GM19397 (cell line): ENCODE measurements around the gene ZNF22.

Experiments
- ATAC-seq: cut with Tn5 transposase; IDR thresholded peaks from one replicate; pipeline ENCODE4 v1.9.1; 2021; ENCODE audit warnings: mild to moderate bottlenecking, moderate library complexity; ENCODE audit not compliant: unreplicated experiment

Gene ZNF22

DNA sequence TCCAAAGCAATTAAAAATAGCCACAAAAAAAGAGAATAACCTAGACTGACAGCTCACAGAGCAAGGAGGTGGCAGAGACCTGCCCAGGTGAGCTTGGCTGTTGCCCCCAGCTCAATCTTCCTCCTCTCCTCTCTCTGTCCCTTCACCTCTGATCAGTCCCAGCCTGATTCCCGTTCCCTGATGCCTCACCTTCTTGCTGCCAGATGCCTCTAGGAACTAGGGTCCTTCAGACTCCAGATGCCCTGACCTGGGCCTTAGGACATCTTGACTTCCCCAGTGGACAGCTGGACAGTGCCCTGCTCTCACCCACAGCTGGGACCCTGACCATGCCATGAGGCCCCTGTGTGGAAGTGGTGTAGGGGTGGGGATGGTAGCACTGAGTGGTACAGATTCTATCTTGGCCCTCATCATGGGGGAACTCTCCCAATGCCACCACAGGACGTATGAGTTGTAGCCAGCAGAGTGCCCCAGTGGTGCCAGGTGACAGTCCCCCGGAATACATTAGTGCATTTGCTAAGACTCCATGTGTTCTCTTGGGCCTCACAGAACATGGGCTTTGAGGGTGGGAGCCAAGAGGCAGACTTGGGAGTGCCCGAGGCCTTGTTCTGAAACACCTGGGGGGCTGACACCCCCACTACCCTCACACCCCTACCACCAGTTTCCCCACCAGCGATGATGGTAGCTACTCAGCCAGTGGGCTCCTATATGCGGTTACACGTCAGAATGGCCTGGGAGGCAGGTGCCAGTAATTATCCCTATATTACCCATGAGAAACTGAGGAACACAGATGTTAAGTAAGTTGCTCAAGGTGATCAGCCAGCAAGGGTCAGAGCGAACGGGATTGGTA lies 24.1 kb upstream of the ZNF22 start:
- no peak for ATAC-seq

DNA sequence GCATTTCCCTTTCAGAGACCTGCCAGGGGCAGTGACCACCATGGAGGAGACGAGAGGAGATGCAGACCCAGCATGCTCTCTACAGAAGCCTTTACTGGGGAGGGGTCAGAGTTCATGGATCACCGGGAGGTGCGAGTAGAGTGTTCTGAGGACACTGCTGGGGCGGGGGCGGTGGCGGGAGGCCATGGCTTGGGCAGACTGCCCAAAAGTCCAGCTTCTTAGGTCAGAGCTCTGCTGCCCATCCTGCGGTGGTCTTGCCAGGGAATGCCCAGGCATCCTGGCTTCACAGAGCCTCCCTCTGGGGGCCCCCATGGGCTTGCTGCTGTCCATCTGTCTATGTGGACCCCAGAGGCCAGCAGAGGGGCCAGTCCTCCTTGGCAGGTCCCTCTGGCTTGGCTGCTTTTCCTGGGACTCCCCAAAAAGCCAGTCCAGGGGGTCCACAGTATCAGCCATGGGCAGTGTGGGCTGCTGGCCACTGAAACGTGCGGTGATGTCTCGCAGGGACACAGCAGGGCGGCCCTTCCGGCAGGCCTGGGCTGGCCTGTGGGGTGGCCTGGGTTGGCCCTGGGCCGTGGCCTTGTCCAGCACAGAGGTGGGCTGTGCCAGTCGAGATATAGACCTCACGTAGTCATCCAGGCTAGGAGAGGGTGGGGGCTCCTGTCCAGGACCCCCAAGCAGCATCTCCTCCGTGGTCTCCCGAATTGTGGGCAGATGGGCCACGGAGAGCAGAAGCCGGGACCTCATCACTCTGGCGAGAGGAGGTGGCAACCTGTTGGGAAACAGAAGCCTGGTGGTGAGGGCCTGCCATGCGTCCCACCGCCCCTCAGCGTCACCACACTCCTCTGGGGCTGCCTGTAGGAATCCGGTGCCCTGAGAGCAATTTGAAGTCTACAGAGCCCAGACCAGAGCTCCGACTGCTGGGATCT lies 23.2 kb upstream of the ZNF22 start:
- no peak for ATAC-seq

DNA sequence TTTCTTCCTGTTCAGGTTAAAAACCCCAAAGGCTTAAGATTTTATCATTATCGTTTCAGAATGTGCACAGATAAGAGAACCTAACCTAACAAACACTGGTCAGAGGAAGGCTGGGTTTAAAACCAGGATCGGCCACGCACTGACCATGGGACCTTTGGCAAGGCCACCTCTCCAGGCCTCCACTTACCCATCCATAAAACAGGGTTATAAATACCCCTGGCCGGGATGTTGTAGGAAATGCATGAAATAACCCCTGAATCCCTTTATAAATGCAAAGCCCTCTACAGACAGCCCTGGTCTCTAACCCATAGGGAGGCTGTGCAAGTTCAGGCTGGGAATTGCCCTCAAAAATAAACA lies 22.5 kb upstream of the ZNF22 start:
- no peak for ATAC-seq

DNA sequence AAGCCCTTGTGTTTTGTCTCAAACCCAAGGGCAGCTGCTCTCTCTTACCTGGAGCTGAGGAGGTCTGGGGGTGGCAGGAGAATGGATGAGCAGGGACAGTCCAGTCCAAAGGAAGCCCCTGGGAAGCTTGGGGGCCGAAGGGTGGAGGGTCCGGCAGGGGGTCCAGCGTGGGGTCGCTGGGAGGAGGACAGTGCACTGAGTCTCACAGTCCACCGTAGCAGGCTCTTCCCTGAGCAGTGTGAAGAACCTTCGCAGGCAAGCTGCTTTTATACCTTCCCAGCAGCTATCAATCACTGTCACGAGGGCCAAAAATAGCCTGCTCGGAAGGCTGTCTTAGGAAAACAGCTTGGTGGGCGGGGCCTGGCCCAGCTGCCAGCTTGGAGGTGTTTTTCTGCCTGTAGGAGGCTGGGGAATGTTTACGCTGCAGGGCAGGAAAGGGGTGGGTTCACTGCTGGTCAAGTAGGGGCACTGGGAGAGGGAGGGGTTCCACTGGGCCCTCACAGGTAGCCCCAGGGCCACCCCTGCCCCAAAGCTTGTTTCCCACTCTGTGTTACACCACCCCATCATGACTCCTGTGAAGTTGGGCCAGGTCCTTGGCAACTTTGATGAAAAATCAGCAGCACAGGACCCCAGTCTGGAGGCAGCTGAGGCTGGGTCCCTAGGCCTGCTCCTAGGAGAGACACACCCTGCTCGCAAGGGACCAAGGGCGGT lies 22.0 kb upstream of the ZNF22 start, which contains the start of gene DEPP1:
DEPP1 (minus strand) TSS at position 240 of the 711 bp plus-strand sequence. CDS start 779 bp downstream, outside the sequence.
- no peak for ATAC-seq

DNA sequence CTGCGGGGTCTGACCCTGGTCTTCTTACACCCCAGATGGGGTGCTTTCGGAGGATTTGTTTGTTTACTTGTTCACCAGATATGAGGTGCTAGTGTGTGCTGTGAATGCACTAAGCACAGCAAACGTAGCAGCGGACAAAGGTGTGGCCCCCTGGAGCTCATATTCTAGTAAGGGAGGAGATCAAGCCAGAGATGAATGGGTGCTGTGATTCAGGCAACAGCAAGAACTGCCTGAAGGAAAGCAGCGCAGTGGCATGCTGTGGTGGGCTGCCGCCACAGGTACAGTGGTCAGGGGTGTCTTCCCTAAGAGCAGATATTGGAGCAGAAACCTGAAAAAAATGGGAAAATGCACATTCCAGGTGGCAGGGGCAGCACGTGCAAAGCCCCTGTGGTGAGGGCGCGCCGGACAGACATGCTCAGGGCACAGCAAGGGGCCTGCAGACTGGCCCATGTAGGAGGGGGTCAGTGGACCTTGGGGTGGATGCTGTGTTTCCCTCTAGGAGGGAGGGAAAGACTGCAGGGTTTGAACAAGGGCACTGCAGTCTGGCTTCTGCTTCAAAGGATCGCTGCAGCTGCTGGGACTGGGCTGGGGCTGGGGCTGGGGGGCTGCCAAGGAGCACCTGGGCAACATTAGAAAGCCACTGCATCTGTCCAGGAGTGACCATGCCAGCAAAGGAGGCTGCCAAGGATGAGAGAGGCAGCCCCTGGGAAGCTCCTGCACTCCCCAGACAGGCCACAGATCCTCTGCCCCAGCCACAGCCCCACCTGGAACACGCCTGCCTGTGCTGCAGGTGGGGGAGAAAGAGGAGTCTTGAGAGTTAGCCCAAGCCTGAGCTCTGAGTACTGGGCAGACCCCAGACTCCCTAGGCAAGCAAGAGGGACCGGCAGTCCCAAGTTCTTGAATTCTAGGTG lies 21.2 kb upstream of the ZNF22 start:
- ATAC-seq, result no peak

DNA sequence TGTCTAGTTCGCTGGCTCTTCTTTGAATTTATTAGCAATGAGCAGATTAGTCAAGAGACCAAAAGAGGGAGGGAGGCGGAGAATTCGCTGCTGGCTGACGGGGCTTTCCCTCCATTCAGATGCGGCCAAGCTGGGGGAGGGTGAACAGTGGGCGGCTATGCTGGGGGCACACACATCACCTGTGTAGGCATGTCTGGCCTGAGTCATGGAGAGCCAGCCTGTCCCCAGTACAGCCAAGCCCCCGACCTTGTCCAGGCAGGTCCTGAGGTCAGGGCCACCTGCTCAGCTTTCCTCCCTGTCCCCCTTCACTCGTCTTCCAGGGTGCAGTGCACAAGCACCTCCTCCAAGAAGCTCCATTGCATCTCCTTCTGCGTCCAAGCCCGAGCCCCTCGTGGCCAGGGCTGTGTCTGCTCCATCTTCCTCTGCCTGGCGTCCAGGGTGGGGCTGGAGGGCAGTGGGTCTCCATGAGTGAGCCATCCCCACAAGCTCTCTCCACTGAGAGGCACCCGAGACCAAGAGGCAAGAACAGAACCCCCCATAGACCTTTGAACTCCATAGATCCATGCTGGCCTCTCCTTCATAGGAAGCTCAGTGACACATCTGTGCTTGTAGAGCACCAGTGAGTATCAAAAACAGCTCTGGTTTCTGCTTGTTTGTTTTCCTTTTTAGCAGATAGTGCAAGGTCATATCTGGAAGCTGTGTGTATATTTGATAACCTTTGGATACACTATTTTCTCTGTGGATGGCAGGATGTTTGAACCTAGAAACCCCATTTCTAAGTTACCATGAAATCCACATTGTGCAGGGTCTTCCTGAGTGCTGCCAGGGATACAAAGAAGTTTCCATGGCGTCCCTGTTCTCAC lies 20.2 kb upstream of the ZNF22 start:
- no peak for ATAC-seq

DNA sequence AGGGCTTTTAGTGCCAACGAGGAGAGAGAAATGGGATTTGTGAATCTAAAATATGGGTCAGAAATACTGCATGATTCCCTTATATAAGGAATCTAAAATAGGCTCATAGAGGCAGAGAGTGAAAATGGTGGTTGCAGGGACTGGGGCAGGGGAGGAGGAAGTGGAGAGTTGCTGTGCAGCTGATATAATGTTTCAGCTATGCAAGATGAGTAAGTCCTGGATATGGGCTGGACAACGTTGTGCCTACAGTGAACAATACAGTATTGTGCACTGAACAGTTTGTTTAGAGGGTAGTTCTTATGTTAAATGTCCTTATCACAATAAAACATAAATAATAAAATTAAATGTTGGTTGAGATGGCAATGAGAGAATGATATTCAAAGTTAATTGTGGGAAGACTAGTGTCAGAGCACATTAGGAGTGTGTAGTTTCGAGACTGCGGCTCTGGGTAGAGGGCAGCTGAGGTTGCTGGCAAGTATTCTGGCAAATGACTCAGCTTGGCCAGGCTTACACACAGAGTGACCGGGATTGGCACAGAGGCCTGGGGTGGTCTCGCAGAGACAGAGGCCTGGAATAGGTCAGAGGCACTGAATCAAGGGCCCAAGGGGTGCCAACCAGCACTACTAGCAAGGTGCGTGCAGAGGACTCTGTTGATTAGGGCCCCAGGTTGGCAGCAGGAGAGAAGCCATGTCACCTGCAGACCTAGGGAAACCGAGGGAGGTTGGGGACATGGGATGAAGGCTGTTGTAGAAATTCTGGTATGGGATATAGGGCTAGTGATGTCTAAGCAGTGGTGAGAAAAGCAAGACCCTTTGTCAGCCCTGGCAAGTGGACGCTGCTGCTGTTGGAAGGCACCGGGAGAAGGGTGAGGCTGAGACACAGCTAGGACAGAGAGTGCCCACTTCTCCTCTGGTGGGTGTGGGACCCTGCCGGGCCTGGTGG lies 19.3 kb upstream of the ZNF22 start:
- peak; percentile 40 for ATAC-seq

DNA sequence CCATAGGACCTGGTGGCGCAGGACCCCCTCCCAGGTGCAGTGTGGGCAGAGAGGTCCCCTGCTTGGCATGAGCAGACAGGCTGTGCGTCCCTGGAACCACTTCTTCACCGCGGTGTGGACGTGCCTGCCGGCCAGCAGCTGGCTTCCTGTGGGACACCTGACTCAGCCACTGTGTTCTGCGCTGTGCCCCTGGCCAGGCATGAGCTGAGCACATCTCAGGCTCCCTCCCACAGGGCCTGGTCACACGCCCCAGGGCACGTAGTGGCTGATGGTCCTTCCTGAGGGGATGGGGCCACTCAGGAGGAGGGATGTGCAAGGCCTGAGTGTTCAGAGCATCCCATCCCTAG lies 18.6 kb upstream of the ZNF22 start:
- no peak for ATAC-seq

DNA sequence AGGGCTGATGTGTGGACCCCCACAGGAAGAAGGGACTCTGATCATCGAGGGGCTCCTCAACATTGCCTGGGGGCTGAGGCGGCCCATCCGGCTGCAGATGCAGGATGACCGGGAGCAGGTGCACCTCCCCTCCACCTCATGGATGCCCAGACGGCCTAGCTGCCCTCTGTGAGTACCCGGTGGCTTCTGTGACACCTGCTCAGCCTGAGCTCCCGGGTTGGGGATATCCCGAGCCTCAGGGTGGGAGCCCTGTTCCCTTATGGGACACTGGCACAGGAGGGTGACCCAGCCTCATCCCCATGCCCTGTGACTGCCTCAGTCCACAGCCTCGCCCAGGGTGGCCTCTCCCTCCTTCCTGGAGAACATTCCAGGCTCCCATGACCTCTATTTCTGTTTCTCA lies 18.2 kb upstream of the ZNF22 start:
- ATAC-seq, result no peak

DNA sequence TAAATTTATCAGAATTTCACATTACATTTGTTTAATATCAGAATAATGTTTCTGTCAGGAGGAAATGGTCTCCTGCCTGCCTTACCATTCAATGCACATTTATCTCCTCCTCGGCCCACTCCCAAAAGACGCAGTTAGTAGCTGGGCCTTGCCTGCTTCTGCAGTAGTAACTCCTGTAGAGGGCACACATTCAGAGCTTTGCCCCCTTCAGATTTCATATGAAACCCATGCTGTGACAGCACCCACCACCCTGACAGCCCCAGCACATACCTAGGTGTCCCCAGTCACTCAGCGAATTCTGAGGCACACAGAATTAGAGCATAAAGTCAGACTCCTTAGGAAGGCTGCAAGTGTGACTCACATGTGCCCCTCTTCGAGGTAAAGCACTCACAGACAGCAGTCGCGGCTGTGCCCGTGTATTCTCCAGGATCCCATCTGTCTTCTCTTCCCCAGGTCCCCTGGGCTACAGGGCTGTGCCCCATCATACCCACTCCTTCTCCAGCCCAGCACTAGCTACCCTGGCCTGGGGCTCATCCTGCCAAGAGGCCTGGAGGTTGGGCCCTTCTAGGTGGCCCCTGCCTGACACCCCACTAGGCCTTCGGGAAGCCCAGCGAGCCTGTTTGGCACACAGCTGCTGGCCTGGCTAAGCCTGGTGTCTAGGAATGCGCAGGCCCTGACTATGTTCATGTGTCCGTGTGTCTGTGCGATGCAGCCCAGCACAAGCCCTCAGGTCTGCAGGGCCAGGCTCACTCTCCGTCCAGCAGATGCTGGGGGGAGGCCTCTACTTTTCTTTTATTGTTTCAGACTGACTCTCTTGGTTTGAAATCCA lies 17.4 kb upstream of the ZNF22 start:
- ATAC-seq, result no peak

DNA sequence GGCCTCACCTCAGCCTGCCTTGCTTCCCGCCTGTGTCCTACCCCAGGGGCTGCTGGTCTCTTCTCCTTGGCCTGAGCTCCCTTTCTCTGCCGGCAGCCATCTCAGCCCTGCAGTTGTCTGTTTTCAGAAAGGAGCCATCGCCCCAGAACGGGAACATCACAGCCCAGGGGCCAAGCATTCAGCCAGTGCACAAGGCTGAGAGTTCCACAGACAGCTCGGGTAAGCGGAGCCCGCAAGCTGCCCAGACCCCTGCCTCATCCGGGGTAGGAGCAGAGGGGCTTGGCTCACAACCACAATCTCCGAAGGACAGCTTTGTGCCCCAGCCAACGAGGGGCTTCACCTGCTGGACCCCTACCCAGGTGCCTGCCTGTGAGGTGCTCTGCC lies 16.8 kb upstream of the ZNF22 start:
- no peak for ATAC-seq

DNA sequence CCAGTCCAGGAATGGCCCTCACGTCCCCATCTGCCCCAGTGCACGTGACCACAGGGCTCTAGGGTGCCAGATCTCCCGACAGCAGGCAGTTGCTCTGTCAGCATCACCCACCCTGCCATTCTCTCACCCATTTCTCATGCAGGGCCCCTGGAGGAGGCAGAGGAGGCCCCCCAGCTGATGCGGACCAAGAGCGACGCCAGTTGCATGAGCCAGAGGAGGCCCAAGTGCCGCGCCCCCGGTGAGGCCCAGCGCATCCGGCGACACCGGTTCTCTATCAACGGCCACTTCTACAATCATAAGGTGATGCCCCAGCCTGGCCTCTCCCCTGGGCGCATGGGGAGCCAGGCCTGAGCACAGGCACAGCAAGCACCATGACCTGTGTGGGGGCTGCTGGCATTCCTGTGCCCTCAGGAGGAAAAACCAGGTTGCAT lies 16.0 kb upstream of the ZNF22 start:
- no peak for ATAC-seq

DNA sequence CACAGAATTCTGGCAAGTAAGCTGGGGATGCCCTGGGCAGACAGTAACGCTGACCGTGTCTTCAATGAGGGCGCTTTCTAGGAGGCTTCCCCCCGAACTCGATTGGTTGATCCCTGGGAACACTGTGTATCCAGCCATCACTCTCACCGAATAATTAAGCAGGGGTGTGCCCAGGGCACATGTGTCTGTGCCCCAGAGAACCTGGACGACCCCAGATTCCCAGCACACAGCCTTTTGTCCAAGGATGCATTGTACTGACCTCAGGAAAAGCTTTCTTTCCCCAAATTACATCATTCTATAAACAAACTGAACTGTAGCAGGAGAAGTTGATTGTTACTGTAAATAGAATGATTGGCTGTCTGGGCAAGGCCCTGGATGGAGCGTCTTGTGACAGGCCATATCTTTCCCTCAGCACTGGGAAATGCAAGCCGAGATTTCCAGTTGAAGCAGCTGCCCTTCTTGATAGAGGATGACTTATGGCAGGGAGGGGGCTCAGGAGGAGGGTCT lies 15.5 kb upstream of the ZNF22 start:
- no peak for ATAC-seq

DNA sequence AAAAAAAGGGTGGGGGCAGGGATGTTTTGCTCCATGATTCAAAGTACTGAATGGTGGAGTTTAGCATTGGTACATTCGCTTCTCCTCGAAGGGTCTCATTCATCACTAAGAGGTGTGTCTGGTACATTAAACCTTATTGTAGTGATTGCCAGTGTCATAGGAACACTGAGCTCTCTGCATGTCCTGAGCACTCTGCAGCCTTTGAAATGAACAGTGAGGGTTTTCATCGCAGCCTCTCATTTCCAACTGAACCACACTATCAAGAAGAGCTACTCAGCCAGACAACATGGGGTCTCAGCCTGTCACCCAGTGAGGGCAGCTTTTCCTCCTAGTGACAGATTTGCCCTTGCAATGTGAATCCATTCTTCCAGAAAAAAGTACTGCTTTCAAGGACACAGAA lies 14.5 kb upstream of the ZNF22 start:
- no peak for ATAC-seq

DNA sequence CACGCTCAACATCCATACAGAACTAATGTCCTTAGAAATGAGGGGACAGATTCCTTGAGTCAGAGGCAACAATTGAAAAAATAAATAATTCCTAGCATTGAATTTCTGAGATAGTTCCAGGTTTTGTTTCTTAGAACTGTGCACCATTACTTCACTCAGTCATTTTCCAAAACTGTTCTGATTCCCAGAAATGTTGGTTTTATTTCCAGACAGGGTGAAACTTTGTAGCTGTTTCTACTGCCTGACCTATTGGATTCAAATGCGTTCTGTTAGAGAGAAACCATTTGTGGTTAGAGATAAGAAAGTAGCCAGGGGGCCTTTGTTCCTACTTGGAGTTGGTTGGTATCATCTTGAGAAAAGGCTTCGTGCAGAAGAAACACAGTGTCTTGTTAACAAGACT lies 14.1 kb upstream of the ZNF22 start:
- ATAC-seq, result no peak

DNA sequence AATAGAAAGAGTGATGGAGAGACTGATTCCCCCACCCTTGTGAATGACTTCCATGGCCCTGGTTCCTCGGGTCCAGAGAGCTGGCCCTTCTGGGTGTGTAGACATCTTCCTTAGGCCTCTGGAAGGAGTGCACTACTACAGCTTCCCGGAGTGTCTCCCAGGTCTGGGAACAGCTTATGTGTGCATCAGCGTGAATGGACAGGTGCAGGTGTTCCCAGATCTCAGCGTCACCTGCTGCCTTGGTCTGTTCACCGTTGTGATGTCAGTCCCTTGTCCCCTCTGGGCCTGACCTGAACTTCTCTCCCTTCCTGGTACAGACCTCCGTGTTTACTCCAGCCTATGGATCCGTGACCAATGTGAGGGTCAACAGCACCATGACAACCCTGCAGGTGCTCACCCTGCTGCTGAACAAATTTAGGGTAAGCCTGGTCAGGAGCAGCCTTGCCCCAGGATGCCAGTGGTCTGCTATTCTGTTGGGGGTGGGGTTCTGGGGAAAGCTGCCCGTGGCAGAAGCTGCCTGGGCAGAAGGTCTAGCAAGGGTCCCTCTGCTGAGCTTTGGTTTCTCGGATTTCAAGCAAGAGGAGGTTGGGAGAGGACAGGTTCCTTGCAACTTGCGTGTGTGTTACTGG lies 11.7 kb upstream of the ZNF22 start:
- ATAC-seq, result no peak
